Bronchial epithelial cell (primary cell): ENCODE measurements around the gene MIER3. TPM values are rescaled to one million over a fixed set of nuclear protein-coding genes. Genes with fewer than 3 reads are reported as not detected.

Experiments used
- total RNA-seq: library from RNA; depleted of rRNA; stranded (reverse); fragments of >200 nt; gene quantifications from 2 replicates; pipeline ENCODE4 v1.2.1, GENCODE V29; 2014

The MIER3 gene
- total RNA-seq, 1 donor from 2014 or later: 32.9 TPM

Other genes starting within 250 kb of the MIER3 start
- gene MAP3K1, start 136.6 kb downstream of the MIER3 start, total RNA-seq: 9.3 and 10.3 TPM in 2 replicates
- 10.2 and 10.3 TPM in 2 replicates for gene SETD9, start 42.5 kb downstream of the MIER3 start, total RNA-seq
- gene GPBP1, start 221.9 kb upstream of the MIER3 start, total RNA-seq: 84.2 and 87.3 TPM in 2 replicates